ENCODE data around the gene SLC39A13. TPM values are rescaled to one million over a fixed set of nuclear protein-coding genes. Genes with fewer than 3 reads are reported as not detected.

The SLC39A13 gene
- total RNA-seq, 1 donor from 2014 or later = 53.5 TPM

DNA sequence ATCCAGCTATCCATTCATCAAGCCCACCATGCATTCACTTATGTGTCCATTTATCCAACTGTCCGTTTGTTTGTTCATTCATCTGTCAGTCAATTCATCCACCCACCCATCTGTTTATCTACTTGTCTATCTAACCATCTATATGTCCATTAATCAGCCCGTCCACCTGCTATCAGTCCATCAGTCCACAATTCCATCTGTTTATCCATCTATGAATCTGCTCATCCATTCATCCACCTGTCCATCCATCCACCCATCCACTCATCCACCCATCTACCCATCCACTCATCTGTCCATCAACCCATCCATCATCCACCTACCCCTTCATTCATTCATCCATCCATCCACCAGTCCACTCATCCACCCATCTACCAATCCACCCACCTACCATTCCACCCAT, 29.1 kb upstream of the SLC39A13 start:
- intact Hi-C loops (cut with DNase I) = loop anchor here (5.0 to 10.0 kb wide), 2 partner anchors 73 to 235 kb away; no protein-coding TSS in a partner anchor
- TF ChIP-seq POLR2A (IDR thresholded peaks at IDR 0.05) = no peak
- TF ChIP-seq, protein P1, sequence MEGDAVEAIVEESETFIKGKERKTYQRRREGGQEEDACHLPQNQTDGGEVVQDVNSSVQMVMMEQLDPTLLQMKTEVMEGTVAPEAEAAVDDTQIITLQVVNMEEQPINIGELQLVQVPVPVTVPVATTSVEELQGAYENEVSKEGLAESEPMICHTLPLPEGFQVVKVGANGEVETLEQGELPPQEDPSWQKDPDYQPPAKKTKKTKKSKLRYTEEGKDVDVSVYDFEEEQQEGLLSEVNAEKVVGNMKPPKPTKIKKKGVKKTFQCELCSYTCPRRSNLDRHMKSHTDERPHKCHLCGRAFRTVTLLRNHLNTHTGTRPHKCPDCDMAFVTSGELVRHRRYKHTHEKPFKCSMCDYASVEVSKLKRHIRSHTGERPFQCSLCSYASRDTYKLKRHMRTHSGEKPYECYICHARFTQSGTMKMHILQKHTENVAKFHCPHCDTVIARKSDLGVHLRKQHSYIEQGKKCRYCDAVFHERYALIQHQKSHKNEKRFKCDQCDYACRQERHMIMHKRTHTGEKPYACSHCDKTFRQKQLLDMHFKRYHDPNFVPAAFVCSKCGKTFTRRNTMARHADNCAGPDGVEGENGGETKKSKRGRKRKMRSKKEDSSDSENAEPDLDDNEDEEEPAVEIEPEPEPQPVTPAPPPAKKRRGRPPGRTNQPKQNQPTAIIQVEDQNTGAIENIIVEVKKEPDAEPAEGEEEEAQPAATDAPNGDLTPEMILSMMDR (IDR thresholded peaks at IDR 0.05) = no peak
- no peak for TF ChIP-seq POLR2AphosphoS5 (IDR thresholded peaks at IDR 0.05; ENCODE audit: insufficient read depth in 1 of 2, low read depth in 1 of 2)
- no peaks in the 10 kb centered on the region for H3K36me3 ChIP-seq
- H3K27ac ChIP-seq = no peak overlapping the region
- H3K4me1 ChIP-seq = no peaks in the 10 kb centered on the region
- H3K9me3 ChIP-seq = no peaks in the 10 kb centered on the region
- no peaks in the 10 kb centered on the region for H3K27me3 ChIP-seq
- H3K4me3 ChIP-seq = no peak overlapping the region
- no peak for DNase-seq (ENCODE audit: extremely low spot score in 2 of 2)

DNA sequence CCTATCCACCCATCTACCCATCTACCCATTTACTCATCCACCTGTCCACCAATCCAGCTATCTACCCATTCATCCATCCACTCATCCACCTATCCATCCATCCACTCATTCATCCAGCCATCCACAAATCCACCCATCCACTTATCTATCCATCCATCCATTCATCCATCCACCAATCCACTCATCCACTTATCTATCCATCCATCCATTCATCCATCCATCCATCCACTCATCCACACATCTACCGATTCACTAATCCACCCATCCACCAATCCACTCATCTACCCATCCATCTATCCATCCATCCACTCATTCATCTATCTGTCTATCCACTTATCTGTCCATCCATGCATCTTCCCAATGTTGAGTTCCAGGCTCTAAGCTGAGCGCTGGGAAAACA, 28.3 kb upstream of the SLC39A13 start:
- intact Hi-C loops (cut with DNase I) = loop anchor here (5.0 kb wide), 1 partner anchor 938 kb away; no protein-coding TSS in a partner anchor

DNA sequence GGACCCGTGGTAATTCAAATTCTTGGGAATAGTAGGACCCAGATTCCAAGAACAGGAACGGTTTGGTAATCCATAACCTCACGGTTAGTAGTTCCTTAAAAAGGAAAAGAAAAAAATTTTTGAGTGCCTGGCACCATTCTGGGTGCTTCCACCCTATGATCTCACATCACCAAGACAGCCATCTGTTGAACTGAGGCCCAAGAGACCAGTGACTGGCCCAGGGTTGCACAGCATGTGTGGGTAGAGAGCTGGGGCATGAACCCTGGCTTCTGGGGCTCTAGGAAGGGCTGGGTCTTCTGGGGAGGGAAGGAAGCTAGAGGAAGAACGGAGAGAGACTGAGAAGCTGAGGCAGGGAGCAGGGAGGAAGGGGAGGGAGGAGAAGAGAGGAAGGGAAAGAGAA, 25.3 kb upstream of the SLC39A13 start:
- intact Hi-C loops (cut with DNase I) = loop anchor here (5.0 kb wide), 1 partner anchor 941 kb away; no protein-coding TSS in a partner anchor
- Histone ChIP-seq H3K4me1 (peaks cover 5% of the 10 kb centered on the region), H3K4me3 (no peak overlapping the region), H3K27ac (no peak overlapping the region), H3K9me3 (no peaks in the 10 kb centered on the region), H3K27me3 (no peaks in the 10 kb centered on the region), H3K36me3 (no peaks in the 10 kb centered on the region)
- TF ChIP-seq, protein P1 (IDR thresholded peaks at IDR 0.05) = no peak
- no peak for TF ChIP-seq POLR2AphosphoS5 (IDR thresholded peaks at IDR 0.05; ENCODE audit: insufficient read depth in 1 of 2, low read depth in 1 of 2)
- TF ChIP-seq POLR2A (IDR thresholded peaks at IDR 0.05) = no peak
- DNase-seq (ENCODE audit: extremely low spot score in 2 of 2) = no peak

More for the DNA sequence above, 28.3 kb upstream of the SLC39A13 start:
- no peak for DNase-seq (ENCODE audit: extremely low spot score in 2 of 2)
- Histone ChIP-seq H3K27me3 (no peaks in the 10 kb centered on the region), H3K4me3 (no peak overlapping the region), H3K36me3 (no peaks in the 10 kb centered on the region), H3K9me3 (no peaks in the 10 kb centered on the region), H3K27ac (no peak overlapping the region), H3K4me1 (no peaks in the 10 kb centered on the region)
- TF ChIP-seq POLR2AphosphoS5 (IDR thresholded peaks at IDR 0.05; ENCODE audit: insufficient read depth in 1 of 2, low read depth in 1 of 2) (no peak), POLR2A (IDR thresholded peaks at IDR 0.05) (no peak)
- TF ChIP-seq, protein P1 (IDR thresholded peaks at IDR 0.05) = no peak

DNA sequence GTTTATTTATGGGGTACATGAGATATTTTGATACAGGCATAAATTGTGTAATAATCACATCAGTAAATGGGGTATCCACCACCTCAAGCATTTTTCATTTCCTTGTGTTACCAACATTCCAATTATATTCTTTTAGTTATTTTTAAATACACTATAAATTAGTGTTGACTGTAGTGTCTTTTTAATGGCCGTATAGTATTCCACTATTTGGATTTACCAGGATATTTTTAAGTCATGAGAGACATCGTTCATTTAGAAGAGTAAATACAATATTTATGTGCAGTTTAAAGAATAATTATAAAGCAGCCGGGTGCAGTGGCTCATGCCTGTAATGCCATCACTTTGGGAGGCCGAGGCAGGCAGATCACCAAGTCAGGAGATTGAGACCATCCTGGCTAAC, 23.9 kb upstream of the SLC39A13 start:
- intact Hi-C loops (cut with DNase I) = loop anchor here (5.0 kb wide), 1 partner anchor 942 kb away; no protein-coding TSS in a partner anchor
- TF ChIP-seq POLR2AphosphoS5 (IDR thresholded peaks at IDR 0.05; ENCODE audit: insufficient read depth in 1 of 2, low read depth in 1 of 2) (no peak), POLR2A (IDR thresholded peaks at IDR 0.05) (no peak)

DNA sequence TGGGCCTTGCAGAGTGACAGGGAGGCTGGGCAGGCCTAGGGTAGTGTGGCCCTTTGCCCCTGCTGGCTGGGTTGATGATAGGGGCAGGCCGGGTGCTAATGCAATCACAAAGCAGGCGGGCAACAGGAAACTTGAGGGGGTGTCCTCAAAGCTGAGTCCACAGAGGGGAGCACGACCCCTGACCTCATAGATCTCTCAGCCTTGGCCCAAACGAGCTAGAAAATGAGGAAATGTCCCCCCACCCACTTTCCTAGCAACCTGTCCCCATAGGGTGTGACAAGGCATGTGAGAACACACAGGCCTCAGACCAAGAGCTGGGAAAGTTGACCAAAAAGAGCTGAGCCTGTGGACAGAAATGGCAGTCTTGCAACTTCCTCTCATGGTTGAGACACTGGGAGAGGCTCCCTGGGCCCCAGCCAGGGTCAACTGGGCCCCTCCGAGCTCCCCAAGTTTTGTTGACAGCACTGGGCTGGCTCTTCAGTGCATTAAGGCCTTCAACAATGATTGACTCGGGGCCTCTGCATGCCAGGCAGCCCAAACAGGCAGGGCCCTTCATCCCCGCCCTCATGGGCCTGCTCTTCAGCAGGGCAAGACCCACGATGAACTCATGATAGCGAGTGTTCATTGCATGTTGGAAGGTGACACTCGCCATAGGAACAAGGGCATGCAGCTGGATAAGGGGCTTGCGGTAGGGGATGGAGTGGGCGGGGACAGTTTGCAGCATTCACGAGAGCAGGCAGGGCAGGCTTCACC, 20.3 kb upstream of the SLC39A13 start:
- Histone ChIP-seq H3K27ac (no peak overlapping the region), H3K4me1 (peaks cover 15% of the 10 kb centered on the region), H3K9me3 (no peaks in the 10 kb centered on the region), H3K4me3 (no peak overlapping the region), H3K36me3 (no peaks in the 10 kb centered on the region), H3K27me3 (no peaks in the 10 kb centered on the region)
- TF ChIP-seq, protein P1 (IDR thresholded peaks at IDR 0.05) = no peak
- TF ChIP-seq POLR2AphosphoS5 (IDR thresholded peaks at IDR 0.05; ENCODE audit: insufficient read depth in 1 of 2, low read depth in 1 of 2) (no peak), POLR2A (IDR thresholded peaks at IDR 0.05) (no peak)
- intact Hi-C loops (cut with DNase I) = no loop called here
- no peak for DNase-seq (ENCODE audit: extremely low spot score in 2 of 2)

More for the DNA sequence above, 23.9 kb upstream of the SLC39A13 start:
- Histone ChIP-seq H3K9me3 (no peaks in the 10 kb centered on the region), H3K4me1 (peaks cover 15% of the 10 kb centered on the region), H3K27me3 (no peaks in the 10 kb centered on the region), H3K27ac (no peak overlapping the region), H3K4me3 (no peak overlapping the region), H3K36me3 (no peaks in the 10 kb centered on the region)
- DNase-seq (ENCODE audit: extremely low spot score in 2 of 2) = no peak

All from vagina (tissue), 2 donors.